ENCODE data around the gene COL15A1. TPM values are rescaled to one million over a fixed set of nuclear protein-coding genes. Genes with fewer than 3 reads are reported as not detected.

The COL15A1 gene
- total RNA-seq, 1 experiment from 2014 or later: 0.10 TPM

DNA sequence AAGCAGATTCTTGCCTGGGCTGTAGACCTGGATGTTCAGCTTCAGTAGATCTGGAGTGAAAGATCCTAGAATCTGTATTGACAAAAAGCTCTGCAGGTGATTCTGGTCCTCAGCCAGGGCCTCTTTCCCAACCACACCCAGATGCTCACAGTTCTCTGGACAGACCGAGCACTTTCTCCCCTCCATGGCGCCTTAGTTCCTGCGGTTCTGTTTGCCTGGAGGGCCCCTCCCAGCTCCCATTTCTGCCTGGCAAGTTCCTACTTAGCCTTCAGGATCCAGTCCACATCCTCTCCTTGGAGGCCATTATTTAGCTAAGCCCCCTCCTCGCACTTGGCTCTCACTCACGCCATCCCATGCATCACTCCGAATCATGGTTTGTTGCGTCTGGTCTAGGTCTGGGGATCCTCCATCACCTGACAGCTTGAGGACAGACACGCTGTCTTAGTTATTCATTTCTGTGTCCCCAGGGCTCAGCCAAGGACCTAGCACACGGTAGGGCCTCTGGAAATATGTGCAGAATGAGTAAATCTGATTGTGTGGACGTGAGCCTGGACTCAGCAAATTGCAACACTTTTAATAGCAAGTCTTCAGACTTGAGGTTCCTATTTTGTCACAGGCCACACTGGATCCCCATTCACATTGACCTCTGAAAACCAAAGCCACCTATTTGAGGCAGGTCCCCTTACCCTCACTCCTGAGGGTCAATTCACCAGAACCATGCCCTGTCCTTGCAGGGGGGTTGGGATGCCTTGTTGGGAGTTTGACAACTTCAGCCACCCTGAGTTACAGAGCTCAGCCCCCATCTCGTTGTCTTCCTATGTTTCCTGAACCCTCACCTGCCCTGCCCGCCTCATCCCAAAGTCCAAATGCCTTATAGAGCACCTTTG lies 50.7 kb downstream of the COL15A1 start:
- Histone ChIP-seq H3K27me3 (ENCODE audit: control insufficient read depth, insufficient read depth, low read length) (no peaks in the 10 kb centered on the region), H3K4me3 (ENCODE audit: low read depth in 2 of 2, low read length in 2 of 2) (no peak overlapping the region), H3K9me3 (ENCODE audit: control insufficient read depth, insufficient read depth, low read depth, low read length) (no peaks in the 10 kb centered on the region), H3K36me3 (ENCODE audit: control insufficient read depth, insufficient read depth, low read length) (no peaks in the 10 kb centered on the region), H3K27ac (ENCODE audit: low read length) (no peak overlapping the region), H3K4me1 (ENCODE audit: control insufficient read depth, insufficient read depth, low read length) (no peaks in the 10 kb centered on the region)
- no peak for TF ChIP-seq SIN3A (IDR thresholded peaks at IDR 0.05; ENCODE audit: borderline replicate concordance, insufficient read depth, low read depth, low read length)
- in situ Hi-C loops (cut with HindIII; ENCODE audit: low pct_unique_long_range_greater_than_20kb, low sequenced_read_pairs) (no loop called here), intact Hi-C loops (cut with micrococcal nuclease; ENCODE audit: unreplicated experiment) (loop anchor here (5.0 kb wide), 1 partner anchor 132 kb away; no protein-coding TSS in a partner anchor)
- no peak for ATAC-seq
- POLR2A ChIA-PET: no interaction called here
- CTCF ChIA-PET: interaction anchor here (0.6 kb wide), 1 partner anchor 146 kb away, joined by 3 read pairs; no protein-coding TSS in a partner anchor
- no TSS peak for BruUV-seq (replicated peaks)
- DNase-seq (ENCODE audit: low read depth, low spot score): no peak

DNA sequence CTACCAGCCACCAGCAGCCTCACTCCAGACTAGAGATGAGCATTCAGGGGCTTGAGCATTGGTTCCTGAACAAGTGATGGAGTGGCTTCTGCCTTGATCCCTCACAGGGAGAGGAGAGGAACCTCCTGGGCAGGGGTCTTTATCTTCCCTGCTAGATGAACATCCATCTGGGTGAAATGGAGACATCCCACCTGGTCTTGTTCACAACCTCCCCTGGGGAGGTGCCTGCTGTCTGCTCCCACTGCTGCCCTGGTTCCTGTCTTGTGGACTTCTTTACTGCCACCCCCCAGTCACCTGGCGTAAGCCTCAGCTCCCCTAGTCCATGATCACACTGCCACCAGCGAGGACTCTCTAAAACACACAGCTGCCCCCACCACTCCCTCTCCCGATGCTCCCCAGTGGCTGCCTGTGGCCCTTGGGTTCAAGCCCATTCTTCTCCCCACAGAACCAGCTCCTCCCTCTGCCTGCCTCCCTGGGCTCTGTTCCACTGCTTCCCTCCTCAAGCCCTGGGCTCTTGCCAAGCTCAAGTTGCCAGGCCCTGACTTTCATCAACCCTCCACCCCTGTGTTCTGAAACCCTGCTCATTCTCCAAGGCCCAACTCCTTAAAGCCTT lies 51.5 kb downstream of the COL15A1 start:
- H3K4me3 ChIP-seq (ENCODE audit: low read depth in 2 of 2, low read length in 2 of 2): no peak overlapping the region
- no TSS peak for BruUV-seq (replicated peaks)
- CTCF ChIA-PET: no interaction called here
- no peak overlapping the region for H3K27ac ChIP-seq (ENCODE audit: low read length)
- no peaks in the 10 kb centered on the region for H3K27me3 ChIP-seq (ENCODE audit: control insufficient read depth, insufficient read depth, low read length)
- DNase-seq (ENCODE audit: low read depth, low spot score): no peak
- in situ Hi-C loops (cut with HindIII; ENCODE audit: low pct_unique_long_range_greater_than_20kb, low sequenced_read_pairs) (no loop called here), intact Hi-C loops (cut with micrococcal nuclease; ENCODE audit: unreplicated experiment) (loop anchor here (5.0 kb wide), 1 partner anchor 133 kb away; no protein-coding TSS in a partner anchor)
- no peaks in the 10 kb centered on the region for H3K36me3 ChIP-seq (ENCODE audit: control insufficient read depth, insufficient read depth, low read length)
- TF ChIP-seq, protein P1, sequence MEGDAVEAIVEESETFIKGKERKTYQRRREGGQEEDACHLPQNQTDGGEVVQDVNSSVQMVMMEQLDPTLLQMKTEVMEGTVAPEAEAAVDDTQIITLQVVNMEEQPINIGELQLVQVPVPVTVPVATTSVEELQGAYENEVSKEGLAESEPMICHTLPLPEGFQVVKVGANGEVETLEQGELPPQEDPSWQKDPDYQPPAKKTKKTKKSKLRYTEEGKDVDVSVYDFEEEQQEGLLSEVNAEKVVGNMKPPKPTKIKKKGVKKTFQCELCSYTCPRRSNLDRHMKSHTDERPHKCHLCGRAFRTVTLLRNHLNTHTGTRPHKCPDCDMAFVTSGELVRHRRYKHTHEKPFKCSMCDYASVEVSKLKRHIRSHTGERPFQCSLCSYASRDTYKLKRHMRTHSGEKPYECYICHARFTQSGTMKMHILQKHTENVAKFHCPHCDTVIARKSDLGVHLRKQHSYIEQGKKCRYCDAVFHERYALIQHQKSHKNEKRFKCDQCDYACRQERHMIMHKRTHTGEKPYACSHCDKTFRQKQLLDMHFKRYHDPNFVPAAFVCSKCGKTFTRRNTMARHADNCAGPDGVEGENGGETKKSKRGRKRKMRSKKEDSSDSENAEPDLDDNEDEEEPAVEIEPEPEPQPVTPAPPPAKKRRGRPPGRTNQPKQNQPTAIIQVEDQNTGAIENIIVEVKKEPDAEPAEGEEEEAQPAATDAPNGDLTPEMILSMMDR (IDR thresholded peaks at IDR 0.05): no peak
- TF ChIP-seq TCF7L2 (IDR thresholded peaks at IDR 0.05; ENCODE audit: low read depth, low read length) (no peak), POLR2AphosphoS5 (IDR thresholded peaks at IDR 0.05; ENCODE audit: low read depth, low read length) (no peak), SIN3A (IDR thresholded peaks at IDR 0.05; ENCODE audit: borderline replicate concordance, insufficient read depth, low read depth, low read length) (no peak)
- TF ChIP-seq, protein P2, sequence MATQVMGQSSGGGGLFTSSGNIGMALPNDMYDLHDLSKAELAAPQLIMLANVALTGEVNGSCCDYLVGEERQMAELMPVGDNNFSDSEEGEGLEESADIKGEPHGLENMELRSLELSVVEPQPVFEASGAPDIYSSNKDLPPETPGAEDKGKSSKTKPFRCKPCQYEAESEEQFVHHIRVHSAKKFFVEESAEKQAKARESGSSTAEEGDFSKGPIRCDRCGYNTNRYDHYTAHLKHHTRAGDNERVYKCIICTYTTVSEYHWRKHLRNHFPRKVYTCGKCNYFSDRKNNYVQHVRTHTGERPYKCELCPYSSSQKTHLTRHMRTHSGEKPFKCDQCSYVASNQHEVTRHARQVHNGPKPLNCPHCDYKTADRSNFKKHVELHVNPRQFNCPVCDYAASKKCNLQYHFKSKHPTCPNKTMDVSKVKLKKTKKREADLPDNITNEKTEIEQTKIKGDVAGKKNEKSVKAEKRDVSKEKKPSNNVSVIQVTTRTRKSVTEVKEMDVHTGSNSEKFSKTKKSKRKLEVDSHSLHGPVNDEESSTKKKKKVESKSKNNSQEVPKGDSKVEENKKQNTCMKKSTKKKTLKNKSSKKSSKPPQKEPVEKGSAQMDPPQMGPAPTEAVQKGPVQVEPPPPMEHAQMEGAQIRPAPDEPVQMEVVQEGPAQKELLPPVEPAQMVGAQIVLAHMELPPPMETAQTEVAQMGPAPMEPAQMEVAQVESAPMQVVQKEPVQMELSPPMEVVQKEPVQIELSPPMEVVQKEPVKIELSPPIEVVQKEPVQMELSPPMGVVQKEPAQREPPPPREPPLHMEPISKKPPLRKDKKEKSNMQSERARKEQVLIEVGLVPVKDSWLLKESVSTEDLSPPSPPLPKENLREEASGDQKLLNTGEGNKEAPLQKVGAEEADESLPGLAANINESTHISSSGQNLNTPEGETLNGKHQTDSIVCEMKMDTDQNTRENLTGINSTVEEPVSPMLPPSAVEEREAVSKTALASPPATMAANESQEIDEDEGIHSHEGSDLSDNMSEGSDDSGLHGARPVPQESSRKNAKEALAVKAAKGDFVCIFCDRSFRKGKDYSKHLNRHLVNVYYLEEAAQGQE (IDR thresholded peaks at IDR 0.05; ENCODE audit: insufficient read depth in 1 of 2, low read depth in 2 of 2, low read length in 1 of 2): no peak
- no peaks in the 10 kb centered on the region for H3K4me1 ChIP-seq (ENCODE audit: control insufficient read depth, insufficient read depth, low read length)
- POLR2A ChIA-PET: no interaction called here
- no peaks in the 10 kb centered on the region for H3K9me3 ChIP-seq (ENCODE audit: control insufficient read depth, insufficient read depth, low read depth, low read length)
- ATAC-seq: no peak

Measured in Panc1 (cell line).